ENCODE measurements around the gene ASB4.

DNA sequence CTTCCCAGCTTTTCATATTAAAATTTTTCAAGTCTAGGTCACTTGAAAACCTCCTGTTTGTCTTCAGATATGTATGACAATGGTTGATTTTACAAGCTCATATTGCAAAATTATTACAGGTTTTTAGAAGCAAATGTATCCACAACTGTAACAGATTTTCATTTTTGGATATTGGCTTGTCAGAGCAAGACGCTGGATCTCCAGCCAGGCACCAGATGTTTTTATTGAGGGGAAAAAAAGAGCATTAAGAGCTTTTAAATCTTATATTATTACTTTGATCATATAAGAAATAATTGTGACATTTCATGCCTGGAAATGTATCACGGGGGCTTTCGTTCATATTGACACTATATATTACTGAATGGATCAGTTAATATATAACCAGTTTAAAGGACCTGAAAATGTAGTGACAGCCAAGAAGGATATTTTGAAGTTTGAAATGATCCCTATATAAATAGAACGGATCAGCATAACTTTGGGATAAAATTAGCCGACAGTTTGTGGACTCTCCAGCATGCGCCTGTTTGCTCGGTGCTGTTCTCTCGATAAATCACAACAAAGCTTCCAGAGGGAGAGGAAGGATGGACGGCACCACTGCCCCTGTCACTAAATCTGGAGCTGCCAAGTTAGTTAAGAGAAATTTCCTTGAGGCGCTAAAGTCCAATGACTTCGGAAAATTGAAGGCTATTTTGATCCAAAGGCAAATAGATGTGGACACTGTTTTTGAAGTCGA, at the start of gene ASB4:
- TF ChIP-seq FOXP2 (optimal IDR thresholded peaks at IDR 0.05; ENCODE audit: control extremely low read depth, extremely low read length, insufficient read depth) = no peak
- TF ChIP-seq POLR2AphosphoS5 (IDR thresholded peaks at IDR 0.05; ENCODE audit: borderline replicate concordance, low read depth, low read length) = no peak
- no peak for TF ChIP-seq EZH2 (IDR thresholded peaks at IDR 0.05)

Measured in SK-N-MC (cell line).